Glomerular visceral epithelial cell (primary cell): Measurements from ENCODE around the gene MTA1.

Experiments
- DNase-seq: peaks from one replicate; pipeline ENCODE4 v3.0.0-alpha.2; 2016; ENCODE audit errors: extremely low spot score

MTA1 gene

DNA sequence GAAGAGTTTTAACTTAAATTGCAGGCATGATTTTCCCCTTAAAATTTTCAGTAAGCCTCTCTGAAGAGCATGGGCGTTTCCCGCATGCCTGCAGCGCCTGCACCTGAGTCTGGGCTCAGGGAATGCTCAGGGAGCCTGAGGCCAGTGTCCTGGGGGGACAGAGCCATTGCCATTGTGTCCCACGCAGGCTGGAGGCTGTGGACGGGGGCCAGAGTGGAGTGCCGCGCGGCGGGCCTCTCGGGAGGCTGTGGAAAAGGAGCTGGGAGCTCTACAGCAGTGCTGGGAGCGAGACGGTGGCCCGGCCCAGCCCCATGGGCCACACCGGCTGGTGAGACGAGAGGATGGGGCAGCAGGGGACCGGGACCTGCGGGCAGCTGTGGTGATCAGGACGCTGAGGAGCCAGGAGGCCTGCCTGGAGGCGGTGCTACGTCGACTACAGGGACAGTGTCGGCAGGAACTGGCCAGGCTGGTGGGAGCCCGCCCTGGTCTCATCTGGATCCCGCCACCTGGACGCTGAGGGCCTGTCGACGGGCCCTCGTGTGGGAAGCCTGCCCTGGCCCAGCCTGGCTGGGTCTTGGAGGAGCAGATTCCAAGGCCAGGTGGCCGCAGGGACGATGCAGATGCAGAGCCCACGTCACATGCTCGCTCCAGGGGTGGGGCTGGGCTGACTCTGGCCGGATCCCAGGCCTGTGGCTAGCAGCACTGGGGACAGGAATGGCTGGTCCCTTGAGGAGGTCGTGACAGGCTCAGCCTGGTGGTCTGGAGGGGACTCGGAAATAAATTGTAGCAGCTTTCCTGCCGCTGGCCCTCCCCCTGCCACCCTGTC lies 79.0 kb downstream of the MTA1 start:
- no peak for DNase-seq

DNA sequence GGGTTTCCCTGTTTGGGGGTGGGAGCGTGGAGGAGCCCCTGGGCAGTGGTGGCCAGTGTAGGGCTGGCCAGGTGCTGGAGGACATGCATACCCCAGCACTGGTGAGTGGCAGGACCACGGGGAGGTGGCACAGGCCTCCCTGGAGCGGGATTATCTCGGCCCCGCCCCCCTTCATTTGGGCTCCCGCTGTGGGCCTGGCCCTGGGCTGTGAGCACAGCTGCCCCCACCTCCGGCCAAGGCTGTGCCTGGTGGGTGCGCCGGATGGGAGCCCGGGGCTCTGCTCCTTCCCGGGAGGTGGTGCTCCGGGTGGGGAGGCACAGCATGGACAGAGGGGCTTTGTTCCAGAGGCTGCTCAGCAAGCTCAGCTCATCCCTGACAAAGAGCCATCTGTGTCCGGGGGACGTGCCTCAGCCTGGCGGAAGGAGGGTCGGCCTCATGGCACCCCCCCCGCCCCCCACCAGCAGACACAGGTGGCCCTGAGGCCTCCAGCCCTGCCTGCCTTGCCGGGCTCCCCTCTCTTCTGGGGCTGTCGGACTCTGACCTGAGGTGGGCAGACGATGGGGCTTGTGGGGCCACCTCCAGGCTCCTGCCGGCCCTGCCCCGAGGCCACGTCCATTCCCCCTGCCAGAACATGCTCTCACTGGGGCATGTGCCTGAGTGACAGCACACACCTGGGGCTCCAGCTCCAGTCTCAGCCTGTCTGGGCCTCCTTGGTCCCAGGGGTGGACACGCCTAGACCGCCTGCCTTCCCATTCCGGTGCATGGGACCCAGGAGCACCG lies 79.8 kb downstream of the MTA1 start:
- no peak for DNase-seq

DNA sequence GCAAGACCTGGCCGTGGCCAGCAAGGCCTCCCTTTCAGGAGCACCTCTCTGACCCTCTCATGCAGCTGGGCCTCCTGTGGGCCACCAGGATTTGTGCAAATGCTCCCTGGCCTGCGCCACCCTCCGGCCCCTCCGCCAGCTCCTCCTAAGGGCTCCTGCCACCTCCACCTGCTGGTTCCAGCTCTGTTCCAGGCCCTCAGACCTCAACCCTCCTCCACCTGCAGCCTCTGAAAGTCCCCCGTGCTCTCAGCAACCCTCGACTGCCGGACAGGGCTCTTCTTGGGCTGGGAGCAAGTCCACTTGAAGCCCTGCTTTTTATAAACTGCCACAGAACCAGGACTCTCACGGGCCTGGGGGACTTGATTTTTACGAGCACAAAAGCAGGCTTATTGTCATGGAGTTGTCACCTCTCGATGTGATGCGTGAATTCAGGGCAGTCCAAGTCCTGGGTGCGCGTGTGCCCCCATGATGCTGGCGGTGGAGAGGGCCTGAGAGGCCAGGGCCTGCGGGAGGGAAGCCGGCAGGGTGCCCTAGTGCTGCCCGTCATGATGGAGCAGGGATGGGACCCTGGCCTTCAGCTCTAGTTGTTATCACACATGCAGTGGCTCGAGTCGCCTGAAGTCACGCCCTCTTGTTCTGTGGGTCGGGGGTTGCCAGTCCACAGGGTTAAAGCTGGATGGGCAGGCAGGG lies 80.6 kb downstream of the MTA1 start:
- DNase-seq, result no peak

DNA sequence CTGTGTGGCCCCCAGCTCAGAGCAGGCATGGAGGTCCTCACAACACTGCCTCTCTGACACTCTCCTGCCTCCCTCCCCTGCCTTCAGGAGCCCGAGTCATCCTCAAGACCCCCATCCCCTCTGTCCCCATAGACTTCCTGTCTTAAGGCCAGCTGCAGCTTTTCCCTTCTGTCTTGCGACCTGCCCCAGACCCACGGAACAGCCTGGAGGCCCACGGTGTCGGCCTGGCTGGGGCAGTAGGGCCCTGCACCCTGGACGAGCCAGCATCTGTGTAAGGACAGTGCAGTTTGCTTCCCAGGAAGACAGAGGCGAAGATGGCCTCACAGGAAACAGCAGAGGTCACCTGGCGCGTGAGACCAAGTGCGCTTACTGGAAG lies 81.1 kb downstream of the MTA1 start:
- DNase-seq, result no peak

DNA sequence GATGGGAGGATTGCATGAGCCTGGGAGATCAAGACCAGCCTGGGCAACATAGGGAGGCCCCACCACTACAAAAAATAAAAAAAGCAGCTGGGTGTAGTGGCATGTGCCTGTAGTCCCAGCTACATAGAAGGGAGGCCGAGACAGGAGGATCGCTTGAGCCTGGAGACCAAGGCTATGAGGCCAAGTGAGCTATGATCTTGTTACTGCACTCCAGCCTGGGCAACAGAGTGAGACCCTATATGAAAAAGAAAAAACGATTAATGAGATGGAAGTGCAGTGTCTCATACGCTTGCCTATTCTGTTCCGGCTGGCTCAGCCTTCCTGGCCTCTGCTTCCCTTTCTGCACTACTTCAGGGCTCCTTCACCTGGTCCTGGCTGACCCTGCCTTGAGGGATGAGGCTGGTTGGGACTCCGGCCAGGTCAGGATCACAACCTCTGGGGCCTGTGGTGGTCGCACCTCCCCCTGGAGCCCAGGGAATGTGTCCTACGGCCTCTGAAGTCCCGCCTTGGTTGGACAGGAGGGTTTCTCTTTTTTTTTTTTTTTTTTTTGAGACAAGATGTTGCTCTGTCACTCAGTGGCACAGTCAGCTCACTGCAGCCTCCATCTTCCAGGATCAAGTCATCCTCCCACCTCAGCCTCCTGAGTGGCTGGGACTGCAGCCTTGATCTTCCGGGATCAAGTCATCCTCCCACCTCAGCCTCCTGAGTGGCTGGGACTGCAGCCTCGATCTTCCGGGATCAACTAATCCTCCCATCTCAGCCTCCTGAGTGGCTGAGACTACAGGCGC lies 82.1 kb downstream of the MTA1 start:
- no peak for DNase-seq

DNA sequence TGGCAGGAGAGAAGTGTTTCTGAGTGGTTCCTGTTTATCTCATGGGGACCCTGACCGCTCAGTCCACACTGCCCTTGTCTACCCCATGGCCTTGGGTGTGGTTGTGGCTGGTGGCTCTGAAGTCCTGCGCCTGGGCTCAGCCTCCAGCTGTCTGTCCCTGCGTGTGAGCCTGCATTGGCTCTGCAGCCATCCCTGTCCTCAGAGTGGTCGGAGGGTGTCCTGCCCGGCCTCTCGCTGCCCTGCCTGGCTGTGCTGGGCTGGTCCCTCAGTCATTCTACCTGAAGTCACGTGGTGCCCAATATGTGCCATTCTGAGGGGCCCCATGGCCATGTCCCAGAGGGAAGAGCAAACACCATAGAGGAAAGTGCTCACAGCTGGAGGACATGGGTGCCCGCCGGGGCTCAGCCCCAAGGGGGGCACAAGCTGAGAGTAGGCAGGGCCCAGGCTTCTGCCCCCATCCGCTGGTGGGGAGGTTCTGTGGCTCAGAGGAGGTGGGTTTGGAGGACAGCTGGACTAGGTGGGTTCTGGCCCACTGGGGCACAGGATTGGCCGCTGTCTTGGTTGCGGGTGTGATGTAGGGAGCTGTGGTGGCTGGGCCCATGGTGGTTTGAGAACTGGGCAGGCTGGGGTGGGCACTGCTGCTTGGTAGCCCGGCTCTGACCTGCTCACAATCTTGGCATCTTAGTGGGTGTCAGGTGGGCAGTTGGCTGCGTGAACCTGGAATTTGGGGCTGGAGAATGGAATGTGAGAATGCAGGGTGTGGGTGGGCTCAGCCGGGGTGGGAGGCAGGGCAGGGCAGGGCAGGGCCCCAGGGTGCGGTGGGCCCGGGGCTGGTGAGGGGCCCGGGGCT lies 83.0 kb downstream of the MTA1 start:
- no peak for DNase-seq

DNA sequence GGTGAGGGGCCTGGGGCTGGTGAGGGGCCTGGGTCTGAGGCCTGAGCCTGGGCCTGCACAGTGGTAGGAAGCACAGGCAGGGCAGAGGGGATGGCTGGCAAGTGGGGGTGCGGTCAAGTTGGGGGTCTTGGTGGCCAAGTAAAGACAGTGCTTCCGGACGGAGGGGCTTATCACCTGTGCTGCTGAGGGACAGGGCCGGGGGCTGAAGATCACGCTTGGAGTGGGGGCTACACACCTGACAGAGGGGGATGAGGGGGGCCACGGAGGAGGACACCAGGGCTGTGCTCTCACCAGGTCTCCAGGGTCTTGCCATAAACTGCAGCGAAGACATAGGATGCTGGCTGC lies 83.6 kb downstream of the MTA1 start:
- DNase-seq, result no peak

DNA sequence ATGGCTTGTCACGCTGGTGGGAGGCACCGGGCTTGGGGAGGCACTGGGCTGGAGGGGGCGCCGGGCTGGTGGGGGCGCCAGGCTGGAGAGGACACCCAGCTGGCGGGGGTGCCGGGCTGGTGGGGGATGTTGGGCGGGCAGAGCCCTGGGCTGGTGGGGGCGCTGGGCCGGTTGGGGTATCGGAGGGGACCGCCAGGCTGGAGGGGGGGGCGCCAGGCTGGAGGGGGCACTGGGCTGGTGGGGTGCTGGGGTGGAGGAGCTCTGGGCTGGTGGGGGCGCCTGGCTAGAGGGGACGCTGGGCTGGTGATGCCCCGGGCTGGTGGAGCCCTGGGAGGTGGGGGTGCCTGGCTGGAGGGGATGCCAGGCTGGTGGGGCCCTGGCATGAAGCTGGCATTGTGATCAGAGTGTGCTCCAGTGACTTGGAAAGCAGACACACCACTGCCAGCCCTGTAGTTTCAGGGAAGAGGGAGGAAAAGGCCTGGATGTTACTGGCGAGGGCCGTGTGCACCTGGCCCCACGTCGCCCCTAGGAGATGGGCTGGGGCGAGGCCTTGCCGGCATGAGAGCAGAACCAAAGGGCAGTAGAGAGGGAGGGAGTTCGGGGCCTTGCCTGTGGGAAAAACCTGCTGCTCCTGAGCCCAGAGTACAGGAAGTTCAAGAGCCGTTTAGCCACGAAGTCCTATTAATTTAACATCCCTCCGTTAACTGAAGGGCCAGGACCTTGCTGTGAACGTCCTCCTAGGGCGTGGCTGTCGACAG lies 84.5 kb downstream of the MTA1 start:
- no peak for DNase-seq

DNA sequence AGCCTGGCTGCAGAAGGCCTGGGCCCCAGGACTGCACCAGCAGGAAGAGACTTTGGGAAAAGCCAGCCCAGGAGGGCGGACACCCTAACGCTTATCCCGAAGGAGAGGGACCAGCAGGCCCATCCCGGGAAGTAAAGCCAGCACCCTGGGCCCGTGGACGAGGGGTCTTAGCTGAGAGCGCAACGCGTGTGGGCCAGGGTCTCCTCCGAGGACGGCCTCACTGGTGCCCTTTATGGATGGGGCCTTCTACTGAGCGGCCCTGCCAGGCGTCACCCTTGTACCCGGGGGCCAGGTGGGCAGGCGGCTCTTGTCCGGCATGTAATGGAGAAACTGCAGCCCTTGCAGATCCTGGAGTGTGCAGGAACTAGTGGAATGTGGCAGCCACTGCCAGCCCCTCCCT lies 85.5 kb downstream of the MTA1 start:
- no peak for DNase-seq

DNA sequence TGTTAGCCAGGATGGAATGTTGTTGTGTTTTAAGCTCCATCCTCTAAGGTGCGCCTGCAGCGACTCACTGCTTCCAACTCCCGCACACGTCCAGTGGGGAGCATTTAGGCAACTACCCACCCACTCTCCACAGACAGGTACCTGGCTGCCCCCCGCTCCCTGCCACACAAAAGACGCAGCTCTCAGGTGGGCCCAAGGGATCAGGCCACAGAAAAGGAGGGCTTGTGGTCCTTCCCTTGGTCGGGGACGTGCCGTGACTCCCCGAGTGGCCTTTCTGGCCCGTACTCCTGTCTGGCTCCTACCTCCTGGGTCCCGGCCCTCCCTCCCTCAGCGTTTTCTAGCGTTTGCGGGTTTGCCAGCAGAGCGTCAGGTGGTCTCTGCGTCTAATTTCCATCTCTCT lies 87.6 kb downstream of the MTA1 start:
- DNase-seq, result no peak

DNA sequence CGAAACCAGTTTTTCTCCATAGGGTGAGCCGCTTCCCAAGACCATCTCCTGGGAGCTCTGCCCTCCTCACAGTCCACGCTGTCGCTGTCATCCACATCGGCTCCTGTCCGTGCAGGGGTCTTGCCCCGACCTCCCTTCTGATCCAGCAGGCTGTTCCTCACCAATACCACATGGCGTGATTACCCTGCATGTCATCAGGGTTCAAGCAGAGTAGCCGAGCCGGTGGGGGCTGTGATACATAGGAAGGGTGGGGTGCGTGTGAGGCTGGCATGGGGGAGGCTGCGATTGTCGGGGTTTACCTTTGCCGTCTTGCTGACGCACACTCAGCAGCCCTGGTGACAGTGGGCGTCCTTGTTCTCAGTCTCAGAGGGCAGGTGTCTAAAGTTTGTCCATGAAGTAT lies 88.4 kb downstream of the MTA1 start:
- DNase-seq, result no peak

DNA sequence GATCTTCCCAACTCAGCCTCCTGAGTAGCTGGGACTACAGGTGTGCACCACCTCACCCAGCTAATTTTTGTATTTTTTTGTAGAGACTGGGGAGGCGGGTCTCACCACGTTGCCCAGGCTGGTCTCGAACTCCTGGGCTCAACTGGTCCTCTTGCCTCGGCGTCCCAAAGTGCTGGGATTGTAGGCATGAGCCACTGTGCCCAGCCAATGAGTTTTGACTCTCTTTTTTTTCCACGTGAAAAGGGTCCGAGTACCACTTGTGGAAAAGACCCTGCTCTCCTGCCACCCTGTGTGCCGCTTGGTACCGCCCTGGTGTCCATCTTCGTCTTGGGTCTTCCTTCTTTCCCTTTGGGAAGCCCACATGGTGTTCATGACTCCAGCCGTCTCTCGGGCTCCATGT lies 89.0 kb downstream of the MTA1 start:
- DNase-seq, result no peak

DNA sequence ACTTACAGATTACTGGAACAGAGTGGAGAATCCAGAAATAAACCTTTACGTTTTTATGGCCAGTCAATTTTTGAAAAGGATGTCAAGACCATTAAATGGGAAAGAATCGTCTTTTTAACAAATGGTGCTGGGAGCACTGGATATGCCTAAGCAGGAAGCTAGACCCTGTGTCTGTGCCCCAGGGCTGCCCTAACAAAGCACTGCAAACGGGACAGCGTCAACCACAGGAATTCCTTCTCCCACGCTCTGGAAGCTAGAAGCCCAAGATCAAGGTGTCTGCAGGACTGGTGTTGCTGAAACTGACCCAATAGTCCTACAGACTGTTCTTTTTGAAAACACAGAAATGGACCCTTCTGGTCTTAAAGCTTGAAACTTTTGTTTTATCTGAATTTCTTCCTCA lies 97.5 kb downstream of the MTA1 start:
- no peak for DNase-seq

DNA sequence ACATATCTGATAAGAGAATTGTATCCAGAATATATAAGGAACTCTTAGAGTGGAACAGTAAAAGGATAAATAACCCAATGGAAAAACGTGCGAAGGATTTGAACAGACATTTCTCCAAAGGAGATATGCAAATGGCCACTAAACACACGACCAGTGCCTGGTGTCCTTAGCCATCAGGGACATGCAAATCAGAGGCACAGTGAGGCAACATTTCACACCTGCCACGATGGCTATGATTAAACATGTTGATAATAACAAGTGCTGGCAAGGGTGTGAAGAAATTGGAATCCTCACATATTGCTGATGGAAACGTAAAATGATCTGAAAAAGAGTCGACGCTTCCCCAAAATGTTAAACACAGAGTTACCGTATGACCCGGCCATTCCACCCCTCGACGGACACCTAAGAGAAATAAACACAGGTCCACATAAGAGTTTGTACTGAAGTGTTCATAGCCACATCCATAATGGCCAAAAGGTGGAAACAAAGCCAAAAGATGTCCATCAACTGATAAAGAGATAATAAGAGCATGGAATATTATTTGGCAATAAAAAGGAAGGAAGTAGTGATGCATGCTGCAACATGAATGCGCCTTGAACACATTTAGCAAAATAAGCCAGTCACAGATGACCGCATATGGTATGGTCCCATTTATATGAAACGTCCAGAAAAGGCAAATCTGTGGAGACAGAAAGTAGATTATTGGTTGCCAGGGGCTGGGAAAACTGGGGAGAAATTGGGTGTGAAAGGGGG lies 100.5 kb downstream of the MTA1 start:
- no peak for DNase-seq
